Measurements from ENCODE around the gene TBL1X. TPM values are rescaled to one million over a fixed set of nuclear protein-coding genes. Genes with fewer than 3 reads are reported as not detected.

Gene TBL1X
- total and polyA plus RNA-seq, 2 of the 4 experiments (the other 2 are of a cell fraction) = 16.2 to 20.8 TPM

GRCh38 chrX:9604908-9605306 lies 140.0 kb downstream of the TBL1X start:
- H3K4me2 ChIP-seq (ENCODE audit: low read depth, low read length) = no peak overlapping the region
- BruUV-seq (replicated peaks) = no TSS peak
- H3K9me3 ChIP-seq (ENCODE audit: control insufficient read depth, insufficient read depth, low read length) = peaks cover 6% of the 10 kb centered on the region; the same call in 1 of the 2 replicates

More at GRCh38 chrX:9604908-9605306, 140.0 kb downstream of the TBL1X start:
- Histone ChIP-seq H3K56ac (ENCODE audit: extremely low read depth, insufficient read depth, low read length) (no peak overlapping the region), H3K4me1 (ENCODE audit: control insufficient read depth, insufficient read depth, low read length) (peaks cover 3% of the 10 kb centered on the region; the same call in 1 of the 2 replicates), H3K14ac (replicated peaks; ENCODE audit: low read depth, low read length) (no peak overlapping the region), H2BK5ac (ENCODE audit: low read depth, low read length, poor library complexity, severe bottlenecking) (no peak overlapping the region), H4K20me1 (ENCODE audit: insufficient read depth, low read length) (0 out of 2 replicates have a peak, but pooled peaks cover 3% of the 10 kb centered on the region), H3K9ac (ENCODE audit: low read depth, low read length) (no peak overlapping the region), H3K18ac (ENCODE audit: low read depth, low read length) (no peak overlapping the region), H3K23ac (ENCODE audit: low read depth, low read length) (no peak overlapping the region), H2AK9ac (replicated peaks; ENCODE audit: low read depth, low read length, poor library complexity) (no peak overlapping the region), H3K4me3 (ENCODE audit: insufficient read depth, low read depth, low read length) (no peak overlapping the region), H3K36me3 (ENCODE audit: control insufficient read depth, insufficient read depth, low read length) (peaks cover 5% of the 10 kb centered on the region; the same call in 1 of the 2 replicates), H2BK120ac (ENCODE audit: low read depth, low read length) (no peak overlapping the region), H3K27me3 (ENCODE audit: control insufficient read depth, insufficient read depth, low read length) (no peaks in the 10 kb centered on the region), H4K91ac (ENCODE audit: insufficient read depth, low read depth, low read length) (no peak overlapping the region), H2BK15ac (ENCODE audit: low read depth, low read length) (no peak overlapping the region), H4K5ac (ENCODE audit: low read depth, low read length) (no peak overlapping the region), H3K9me1 (ENCODE audit: insufficient read depth, low read length) (no peaks in the 10 kb centered on the region), H2AK5ac (ENCODE audit: low read depth, low read length) (no peak overlapping the region), H3K27ac (ENCODE audit: insufficient read depth, low read length) (no peak overlapping the region), H2AFZ (replicated peaks; ENCODE audit: low read length, poor library complexity) (no peak overlapping the region), H3K79me1 (ENCODE audit: low read depth in 1 of 2, low read length in 2 of 2) (peaks cover 20 to 34% of the 10 kb centered on the region in 2 experiments), H4K8ac (ENCODE audit: low read depth in 2 of 2, low read length in 2 of 2) (no peak overlapping the region), H3K4ac (ENCODE audit: low read depth, low read length) (no peak overlapping the region), H2BK20ac (ENCODE audit: low read depth, low read length) (no peak overlapping the region)
- 100% methylated on average over 3 of the region's 8 CpGs; no CpG with 5 or more reads in 1 of the 2 experiments for WGBS, 2 experiments (ENCODE audit: extremely low coverage in 2 of 2, insufficient read length in 1 of 2)
- no peak for DNase-seq
- no peak for TF ChIP-seq MAZ (IDR thresholded peaks at IDR 0.05; ENCODE audit: borderline replicate concordance, low read depth, low read length)
- intact Hi-C loops (cut with micrococcal nuclease) (no loop called here), in situ Hi-C loops (cut with MboI; ENCODE audit: low sequenced_read_pairs) (no loop called here), dilution Hi-C loops (cut with HindIII; ENCODE audit: low sequenced_read_pairs, unreplicated experiment) (no loop called here)
- ChIA-PET CTCF (no interaction called here), POLR2A (ENCODE audit: unreplicated experiment) (no interaction called here)
- no peak for ATAC-seq (ENCODE audit: low read depth)

Data from IMR-90 (cell line).